CD4-positive, alpha-beta T cell treated with Interleukin-6 at 100 ng/mL for 8 hours (primary cell): Measurements from ENCODE around the gene GCA.

Experiments used
- DNase-seq: peaks from one replicate; pipeline ENCODE4 v3.0.0-alpha.2; 2020; ENCODE audit warnings: mixed read lengths, low spot score

GCA gene

DNA sequence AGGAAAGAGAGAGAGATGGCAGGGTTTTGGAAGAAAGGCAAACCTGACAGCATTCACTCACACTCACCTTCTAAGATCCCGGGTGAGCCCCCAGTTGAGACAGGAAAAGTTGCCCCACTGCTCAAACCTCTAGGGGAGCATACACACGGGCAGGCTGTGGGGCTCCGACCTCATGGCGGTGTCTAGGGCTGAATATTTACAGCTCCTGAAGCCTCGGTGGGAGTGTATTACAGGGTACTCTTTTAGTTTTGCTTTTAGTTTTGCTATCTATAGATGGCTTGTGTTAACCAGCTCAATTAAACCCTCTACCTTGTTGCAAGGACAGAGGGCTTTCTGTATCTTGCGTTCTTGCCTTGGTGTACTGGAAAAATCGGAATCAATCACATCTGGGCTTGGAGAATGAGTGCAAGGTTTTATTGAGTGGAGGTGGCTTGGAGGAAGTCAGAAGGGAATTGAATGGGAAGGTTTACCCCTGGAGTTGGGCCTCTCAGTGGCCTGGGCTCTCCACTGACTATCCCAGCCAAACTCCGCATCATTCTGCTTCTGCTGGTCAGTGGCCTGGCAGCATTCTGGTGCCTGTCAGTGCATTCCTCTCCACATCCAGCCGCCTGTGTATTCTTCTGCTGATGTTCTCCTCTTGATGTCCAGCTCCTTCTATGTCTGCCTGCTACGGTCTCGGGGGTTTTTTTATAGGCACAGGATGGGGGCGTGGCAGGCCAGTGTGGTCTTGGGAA, 15.3 kb upstream of the GCA start:
- no peak for DNase-seq

GRCh38 chr2:162330881-162331280, 13.1 kb upstream of the GCA start:
- DNase-seq, result no peak

DNA sequence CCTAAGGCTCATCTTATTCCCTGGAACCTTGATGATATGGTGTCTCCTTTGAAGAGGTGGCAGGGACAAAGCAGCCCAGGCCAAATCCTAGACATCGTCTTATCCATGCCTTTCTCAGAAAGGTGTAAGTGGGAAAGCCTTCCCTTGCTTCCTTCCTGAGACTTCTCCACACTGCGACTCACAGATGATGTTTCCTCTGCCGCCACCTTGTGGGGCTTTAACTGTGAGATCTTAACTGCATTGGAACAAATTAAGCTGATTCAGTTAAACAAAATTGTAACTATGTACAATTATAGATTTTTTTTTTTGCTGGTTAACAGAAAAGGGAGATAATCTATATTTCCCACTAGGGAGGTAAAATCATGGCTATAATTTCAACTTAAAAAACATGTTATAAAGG, 10.0 kb upstream of the GCA start:
- DNase-seq, result peak; percentile 28

- DNase-seq, result no peak
Observed at GRCh38 chr2:162337868-162338267, 6.1 kb upstream of the GCA start.

- no peak for DNase-seq
Observed at GRCh38 chr2:162340822-162341221, 3.1 kb upstream of the GCA start.

GRCh38 chr2:162342321-162342720, 1.6 kb upstream of the GCA start:
- DNase-seq, result no peak

DNA sequence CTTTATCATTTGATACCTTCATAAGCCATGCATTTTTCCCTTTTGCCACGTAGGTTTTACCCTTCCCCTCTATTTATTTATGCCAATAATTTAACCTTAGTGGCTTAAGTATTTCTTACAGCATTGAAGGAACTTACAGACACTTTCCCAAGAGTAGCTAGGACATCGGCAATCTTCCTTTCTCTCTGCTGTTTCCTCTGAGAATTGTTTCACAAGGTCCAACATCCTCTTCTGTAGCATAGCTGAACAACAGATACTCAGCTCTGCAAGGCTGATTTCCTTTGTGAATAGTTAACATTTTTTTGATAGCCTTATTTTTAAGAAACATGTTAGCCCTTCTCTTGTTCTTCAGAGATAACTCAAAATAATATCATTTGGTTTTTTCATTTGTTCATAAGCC, 1.1 kb upstream of the GCA start:
- DNase-seq, result no peak

DNA sequence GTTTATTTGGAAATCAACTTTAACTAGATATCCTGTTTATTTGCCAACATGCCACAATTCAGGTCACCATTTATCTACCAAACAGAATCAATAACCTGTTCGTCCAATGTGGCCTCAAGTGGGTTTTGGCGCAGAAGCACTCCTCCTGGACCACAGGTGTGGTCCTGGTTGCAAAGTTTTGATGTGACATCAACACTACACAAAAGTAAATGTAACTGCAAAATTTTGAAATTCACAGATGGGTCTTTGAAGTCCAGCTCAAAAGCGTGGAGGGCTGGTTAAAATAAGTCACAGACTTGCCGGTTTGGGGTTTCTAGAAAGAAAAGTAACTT, 474 bp upstream of the GCA start:
- no peak for DNase-seq

DNA sequence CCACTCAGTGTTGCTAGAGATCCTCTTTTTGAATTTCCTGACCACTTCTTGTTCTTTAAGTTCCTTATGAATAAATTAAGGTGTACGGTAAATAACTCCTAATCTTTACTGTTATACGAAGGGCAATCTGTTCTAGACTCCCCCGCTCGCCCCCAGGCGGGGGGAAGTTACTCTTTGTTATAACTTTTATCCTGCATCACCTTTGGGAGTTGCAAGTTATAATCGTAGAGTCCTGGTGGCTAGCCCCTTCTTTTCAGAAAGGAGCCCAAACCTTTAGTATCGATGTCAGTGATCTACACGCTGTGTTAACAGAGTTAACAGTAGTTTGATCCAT, 652 bp downstream of the GCA start:
- DNase-seq, result no peak

DNA sequence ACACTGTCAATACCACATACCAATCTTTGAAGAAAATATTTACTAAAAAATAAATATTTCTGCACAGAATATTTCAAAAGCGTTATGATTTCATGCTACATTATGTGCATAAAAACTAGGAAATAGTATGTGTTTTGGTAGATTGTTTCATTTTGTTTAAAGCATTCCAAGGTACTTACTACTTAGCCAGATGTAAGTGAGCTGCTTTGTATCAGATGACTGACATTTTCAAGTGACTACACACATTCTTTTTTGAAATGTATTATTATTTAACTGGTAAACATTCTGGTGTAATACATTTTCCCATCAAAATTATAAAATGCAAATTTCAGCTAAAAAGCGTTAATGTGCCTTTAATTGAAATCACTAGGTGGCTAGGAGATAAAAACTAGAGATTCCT, 21.5 kb downstream of the GCA start:
- no peak for DNase-seq

DNA sequence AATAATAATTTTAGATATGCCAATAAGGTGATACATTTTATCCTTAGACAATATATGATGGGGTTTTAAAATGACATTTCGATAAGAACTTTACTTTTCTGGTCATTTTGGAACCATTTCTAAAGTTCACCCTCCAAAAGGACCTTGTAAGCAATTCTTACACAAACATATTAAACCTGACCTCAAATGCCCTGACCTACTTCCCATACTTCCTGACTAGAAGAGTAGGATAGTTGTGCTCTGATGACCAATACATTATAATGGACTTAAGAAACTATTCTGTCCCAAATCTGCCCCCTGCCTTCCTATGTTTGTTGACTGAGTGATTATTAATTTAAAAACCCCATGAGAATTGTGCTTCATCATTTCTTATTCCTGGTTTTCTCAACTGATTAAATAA, 24.6 kb downstream of the GCA start:
- DNase-seq, result no peak

- DNase-seq, result no peak
Observed at GRCh38 chr2:162369551-162369950, 25.6 kb downstream of the GCA start.

DNA sequence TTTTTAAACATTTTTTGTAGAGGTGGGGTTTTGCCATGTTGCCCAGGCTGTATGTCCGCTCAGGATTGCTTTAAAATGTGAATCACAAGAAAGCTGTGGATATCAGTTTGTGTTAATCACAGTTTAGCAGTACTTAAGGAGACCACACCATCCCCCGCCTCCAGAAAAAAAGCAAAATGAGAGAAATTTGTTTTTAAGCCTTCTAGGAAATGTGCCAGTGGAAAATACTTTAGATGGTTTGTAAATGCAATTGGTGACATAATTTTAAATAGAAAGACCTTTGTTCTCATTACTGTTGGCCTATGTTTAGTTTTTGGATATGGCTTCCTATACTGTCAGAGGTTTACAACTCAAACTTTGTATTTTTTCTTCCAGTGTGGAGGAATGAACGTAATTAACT, 27.0 kb downstream of the GCA start:
- DNase-seq, result no peak

DNA sequence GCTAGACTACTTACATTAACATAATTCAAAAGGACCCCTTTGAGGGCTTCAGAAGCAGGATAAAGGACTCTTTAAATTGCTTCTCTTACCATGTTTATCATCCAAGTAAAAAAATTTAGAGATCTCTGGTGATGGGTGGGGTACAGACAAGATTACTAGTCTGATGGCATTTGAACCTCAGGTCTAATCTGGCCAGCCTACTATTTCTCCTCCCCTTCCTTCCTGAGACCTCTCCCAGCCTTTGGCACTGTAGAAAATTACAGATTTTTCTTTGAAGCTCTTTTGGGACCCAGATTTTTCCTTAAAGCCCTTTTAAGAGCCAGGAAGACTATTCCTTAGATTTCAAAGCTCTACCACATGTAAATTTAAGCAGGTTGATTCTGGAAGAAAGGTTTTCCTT, 28.9 kb downstream of the GCA start:
- no peak for DNase-seq

- DNase-seq, result no peak
Observed at GRCh38 chr2:162379719-162380580, 36.0 kb downstream of the GCA start.

- DNase-seq, result no peak
Observed at GRCh38 chr2:162381851-162382250, 37.9 kb downstream of the GCA start.

DNA sequence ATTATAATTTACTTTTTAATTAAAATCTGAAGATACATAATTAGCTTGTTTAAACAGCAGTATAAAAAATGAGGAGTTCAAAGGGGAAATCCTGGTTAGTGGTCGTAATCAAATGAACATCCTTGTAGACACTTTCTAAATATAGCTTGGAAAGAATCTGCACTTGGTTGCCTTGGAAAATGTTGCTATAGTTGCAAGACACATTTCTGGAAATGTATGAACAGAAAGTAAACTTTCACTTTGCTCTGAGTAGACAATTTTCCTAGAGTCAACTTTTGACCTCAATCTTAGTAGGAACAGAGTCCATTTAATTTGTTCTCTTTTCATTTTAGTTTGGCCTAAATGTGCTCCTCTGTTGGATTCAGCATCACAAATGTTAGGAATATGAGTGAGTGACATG, 38.3 kb downstream of the GCA start:
- no peak for DNase-seq

DNA sequence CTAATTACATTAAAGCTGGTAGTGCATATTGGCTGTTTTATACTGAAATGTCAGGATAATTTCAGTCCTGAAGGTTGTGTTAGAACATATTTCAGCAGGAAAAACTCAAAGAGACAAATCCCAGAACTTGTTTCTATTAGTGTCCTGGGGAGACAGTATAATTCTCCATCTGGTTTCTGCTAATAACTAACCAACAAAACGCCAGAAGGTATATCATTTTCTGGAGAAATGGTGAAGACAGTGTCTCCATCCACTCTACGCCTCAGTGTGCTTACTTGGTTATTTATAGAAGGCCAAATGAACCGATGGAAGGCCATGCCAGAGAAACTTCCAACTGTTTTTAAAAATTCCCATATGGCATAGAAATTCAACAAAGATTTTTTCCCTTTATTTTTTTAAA, 41.6 kb downstream of the GCA start:
- no peak for DNase-seq

GRCh38 chr2:162390801-162391200, 46.9 kb downstream of the GCA start:
- DNase-seq, result no peak

DNA sequence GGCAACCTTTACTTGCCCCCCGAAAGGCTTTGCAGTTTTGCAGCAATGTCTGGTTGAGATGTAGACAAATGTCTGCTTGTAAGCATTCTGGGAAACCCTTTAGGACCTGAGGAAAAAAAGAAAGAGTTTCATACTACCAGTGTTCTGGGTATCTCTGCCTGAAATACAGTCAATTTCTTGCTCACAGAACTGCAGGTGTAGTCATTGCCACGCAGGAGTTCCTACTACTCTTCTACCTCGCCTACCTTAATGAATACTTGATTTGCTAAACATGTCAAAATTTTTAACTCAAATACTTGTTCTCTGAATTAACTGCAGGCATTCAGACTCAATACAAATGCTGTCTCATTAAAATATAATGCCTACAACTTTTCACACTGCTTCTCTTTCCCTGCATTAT, 56.4 kb downstream of the GCA start:
- DNase-seq, result no peak

DNA sequence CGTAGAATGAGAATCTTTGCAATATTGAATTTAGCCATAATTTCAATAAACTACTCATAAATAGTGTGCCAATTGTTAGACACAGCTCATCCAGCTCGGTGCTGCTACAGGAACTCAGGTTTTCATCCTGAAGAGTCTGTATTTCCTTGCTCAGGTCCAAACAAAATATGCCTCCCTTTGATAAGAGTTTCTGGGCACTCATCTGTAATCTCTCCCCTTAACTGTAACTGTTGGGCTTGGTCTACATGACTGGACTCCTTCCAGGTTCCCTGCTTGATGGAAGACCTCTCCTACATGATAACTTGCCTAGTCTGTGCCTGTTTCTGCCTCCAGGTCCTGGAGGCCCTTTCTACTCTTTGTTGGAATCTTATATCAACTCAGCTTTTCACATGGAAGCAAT, 57.9 kb downstream of the GCA start:
- no peak for DNase-seq

- no peak for DNase-seq
Observed at GRCh38 chr2:162403884-162404283, 60.0 kb downstream of the GCA start.
